Measurements from ENCODE around the gene MROH7. TPM values are rescaled to one million over a fixed set of nuclear protein-coding genes. Genes with fewer than 3 reads are reported as not detected.
A peak's percentile ranks its signal among the peaks of the same experiment; 100 is the strongest.

MROH7 gene
- total and polyA plus RNA-seq, 2 of the 13 experiments (the other 11 are each of a cell fraction or from before 2014, with no cell fraction given): 0.09 TPM

- TF ChIP-seq CSRNP1 (CRISPR knock-in tag; IDR thresholded peaks at IDR 0.05): 0 out of 2 replicates have a peak, but pooled peaks have one; percentile 26
- TF ChIP-seq SP4 (CRISPR knock-in tag; IDR thresholded peaks at IDR 0.05): 0 out of 2 replicates have a peak, but pooled peaks have one; percentile 32
- peak; percentile 46; the same call in 1 of the 2 replicates for TF ChIP-seq ARID4A (CRISPR knock-in tag; IDR thresholded peaks at IDR 0.05; ENCODE audit: borderline replicate concordance)
- TF ChIP-seq ATF2 (CRISPR knock-in tag; IDR thresholded peaks at IDR 0.05): peak; percentile 70
- peak; percentile 93 for TF ChIP-seq RXRA (CRISPR knock-in tag; IDR thresholded peaks at IDR 0.05)
- peak; percentile 77 for TF ChIP-seq FOXP4 (CRISPR knock-in tag; IDR thresholded peaks at IDR 0.05)
- no peak for TF ChIP-seq FIP1L1 (IDR thresholded peaks at IDR 0.05; ENCODE audit: borderline replicate concordance, insufficient read depth, low read depth, low read length)
- TF ChIP-seq ZNF644 (CRISPR knock-in tag; IDR thresholded peaks at IDR 0.05; ENCODE audit: low read depth): peak; percentile 43; the same call in 1 of the 2 replicates
- peak; percentile 71 for TF ChIP-seq ZBTB34 (CRISPR knock-in tag; IDR thresholded peaks at IDR 0.05)
- peak; percentile 85; the same call in 1 of the 2 replicates for TF ChIP-seq ZNF292 (CRISPR knock-in tag; IDR thresholded peaks at IDR 0.05; ENCODE audit: borderline replicate concordance, low read depth)
- TF ChIP-seq SOX5 (CRISPR knock-in tag; IDR thresholded peaks at IDR 0.05; ENCODE audit: borderline replicate concordance): peak; percentile 18; the same call in 1 of the 2 replicates
- TF ChIP-seq MEF2D (CRISPR knock-in tag; IDR thresholded peaks at IDR 0.05): peak; percentile 55; the same call in 1 of the 2 replicates
- no peak for TF ChIP-seq ZNF253 (CRISPR knock-in tag; IDR thresholded peaks at IDR 0.05; ENCODE audit: borderline replicate concordance)
- 0 out of 2 replicates have a peak, but pooled peaks have one; percentile 17 for TF ChIP-seq TCF7 (IDR thresholded peaks at IDR 0.05; ENCODE audit: low read depth)
Observed at GRCh38 chr1:54649130-54649898, 7.7 kb downstream of the MROH7 start (continued).

Measured in HepG2 (cell line).